ENCODE data around the gene ADCY5.

GRCh38 chr3:123485551-123485950, 36.7 kb upstream of the ADCY5 start:
- no peak for TF ChIP-seq POLR2AphosphoS5 (IDR thresholded peaks at IDR 0.05; ENCODE audit: low read depth, low read length)
- no peak for TF ChIP-seq CTCF (IDR thresholded peaks at IDR 0.05)
- TF ChIP-seq REST (IDR thresholded peaks at IDR 0.05; ENCODE audit: insufficient read depth in 1 of 2, low read depth in 2 of 2, low read length in 1 of 2), result no peak
- no peak for TF ChIP-seq SIN3A (IDR thresholded peaks at IDR 0.05; ENCODE audit: borderline replicate concordance, insufficient read depth, low read depth, low read length)

Data from Panc1 (cell line).